Uterus (tissue), 2 donors: ENCODE measurements around the gene EFCAB5.

ENCODE experiments used
- POLR2A ChIP-seq, 2 donors: fragments of 450-650 bp; IDR thresholded peaks; one replicate each; pipeline ENCODE4 v1.6.1; 2016; ENCODE audit warnings: antibody characterized with exemption in 2 of 2, mild to moderate bottlenecking in 1 of 2, moderate library complexity in 1 of 2
- TF ChIP-seq, protein P1 (sequence below), 4 experiments: fragments of 200-600 bp in 2 of 4; fragments of 450-650 bp in 2 of 4; sonication (generic) in 2 of 4; IDR thresholded peaks; one replicate each; pipeline ENCODE4 v1.5.1; 2016 to 2019; ENCODE audit warnings: antibody characterized with exemption in 4 of 4, mild to moderate bottlenecking in 2 of 4, moderate library complexity in 1 of 4

DNA sequence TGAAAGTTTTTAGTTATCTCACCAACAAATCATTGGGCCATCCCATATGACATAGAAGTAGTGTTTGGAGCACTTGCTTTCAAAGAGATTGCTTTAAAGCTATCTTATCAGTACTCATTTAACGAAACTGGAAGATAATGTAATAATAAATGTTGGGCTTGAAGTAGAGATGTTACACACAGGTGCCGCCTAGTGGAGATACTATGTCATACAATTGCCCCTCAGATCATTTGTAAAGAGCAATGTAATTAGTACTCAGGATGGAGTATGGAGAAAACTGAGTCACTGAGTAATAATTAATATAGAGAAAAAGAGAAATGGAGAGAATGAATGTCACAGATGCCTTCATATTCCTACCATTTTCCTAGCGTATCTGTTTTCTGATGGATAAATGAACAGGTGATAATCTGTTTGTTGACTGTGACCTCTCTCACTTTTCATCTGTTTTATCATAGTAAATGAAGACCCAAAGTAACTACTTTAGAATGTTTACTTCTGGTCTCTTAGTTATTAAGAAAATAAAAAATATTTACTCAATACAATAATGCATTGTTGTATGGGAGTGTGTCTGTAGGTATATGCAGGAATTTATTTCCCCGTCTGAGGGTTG lies 80.4 kb downstream of the EFCAB5 start:
- TF ChIP-seq, protein P1, sequence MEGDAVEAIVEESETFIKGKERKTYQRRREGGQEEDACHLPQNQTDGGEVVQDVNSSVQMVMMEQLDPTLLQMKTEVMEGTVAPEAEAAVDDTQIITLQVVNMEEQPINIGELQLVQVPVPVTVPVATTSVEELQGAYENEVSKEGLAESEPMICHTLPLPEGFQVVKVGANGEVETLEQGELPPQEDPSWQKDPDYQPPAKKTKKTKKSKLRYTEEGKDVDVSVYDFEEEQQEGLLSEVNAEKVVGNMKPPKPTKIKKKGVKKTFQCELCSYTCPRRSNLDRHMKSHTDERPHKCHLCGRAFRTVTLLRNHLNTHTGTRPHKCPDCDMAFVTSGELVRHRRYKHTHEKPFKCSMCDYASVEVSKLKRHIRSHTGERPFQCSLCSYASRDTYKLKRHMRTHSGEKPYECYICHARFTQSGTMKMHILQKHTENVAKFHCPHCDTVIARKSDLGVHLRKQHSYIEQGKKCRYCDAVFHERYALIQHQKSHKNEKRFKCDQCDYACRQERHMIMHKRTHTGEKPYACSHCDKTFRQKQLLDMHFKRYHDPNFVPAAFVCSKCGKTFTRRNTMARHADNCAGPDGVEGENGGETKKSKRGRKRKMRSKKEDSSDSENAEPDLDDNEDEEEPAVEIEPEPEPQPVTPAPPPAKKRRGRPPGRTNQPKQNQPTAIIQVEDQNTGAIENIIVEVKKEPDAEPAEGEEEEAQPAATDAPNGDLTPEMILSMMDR (IDR thresholded peaks at IDR 0.05): peak; percentile 36 to 57 (median 44)
- TF ChIP-seq POLR2A (IDR thresholded peaks at IDR 0.05): no peak
